Ectodermal cell (in vitro differentiated cells): ENCODE results near the gene BRAT1.

Source experiments
- H3K27ac ChIP-seq: 2 replicates; pipeline ENCODE4 v1.7.0; 2013; ENCODE audit warnings: mild to moderate bottlenecking, low read depth, low read length; ENCODE audit not compliant: insufficient read depth, poor library complexity, severe bottlenecking
- H3K27me3 ChIP-seq: 2 replicates; pipeline ENCODE4 v1.7.0; 2013; ENCODE audit warnings: mild to moderate bottlenecking, low read length; ENCODE audit not compliant: insufficient read depth, control insufficient read depth, poor library complexity, severe bottlenecking
- H3K36me3 ChIP-seq: one replicate; pipeline ENCODE4 v1.7.0; 2013; ENCODE audit warnings: low read length; ENCODE audit not compliant: control insufficient read depth, insufficient read depth
- H3K4me1 ChIP-seq: one replicate; pipeline ENCODE4 v1.7.0; 2013; ENCODE audit warnings: low read length; ENCODE audit not compliant: control insufficient read depth, insufficient read depth
- H3K4me3 ChIP-seq: 2 replicates; pipeline ENCODE4 v1.7.0; 2013; ENCODE audit warnings: low read depth, low read length, control low read depth; ENCODE audit not compliant: insufficient read depth
- H3K9me3 ChIP-seq: 2 replicates; pipeline ENCODE4 v1.7.0; 2013; ENCODE audit warnings: mild to moderate bottlenecking, low read length, moderate library complexity; ENCODE audit not compliant: control insufficient read depth
- WGBS, 2 experiments: methylation state at CpG; one replicate each; pipeline ENCODE4 v1.1.7; 2013; ENCODE audit warnings: missing lambda C conversion rate in 2 of 2; 5-methylcytosine and 5-hydroxymethylcytosine counted together

BRAT1 gene

DNA sequence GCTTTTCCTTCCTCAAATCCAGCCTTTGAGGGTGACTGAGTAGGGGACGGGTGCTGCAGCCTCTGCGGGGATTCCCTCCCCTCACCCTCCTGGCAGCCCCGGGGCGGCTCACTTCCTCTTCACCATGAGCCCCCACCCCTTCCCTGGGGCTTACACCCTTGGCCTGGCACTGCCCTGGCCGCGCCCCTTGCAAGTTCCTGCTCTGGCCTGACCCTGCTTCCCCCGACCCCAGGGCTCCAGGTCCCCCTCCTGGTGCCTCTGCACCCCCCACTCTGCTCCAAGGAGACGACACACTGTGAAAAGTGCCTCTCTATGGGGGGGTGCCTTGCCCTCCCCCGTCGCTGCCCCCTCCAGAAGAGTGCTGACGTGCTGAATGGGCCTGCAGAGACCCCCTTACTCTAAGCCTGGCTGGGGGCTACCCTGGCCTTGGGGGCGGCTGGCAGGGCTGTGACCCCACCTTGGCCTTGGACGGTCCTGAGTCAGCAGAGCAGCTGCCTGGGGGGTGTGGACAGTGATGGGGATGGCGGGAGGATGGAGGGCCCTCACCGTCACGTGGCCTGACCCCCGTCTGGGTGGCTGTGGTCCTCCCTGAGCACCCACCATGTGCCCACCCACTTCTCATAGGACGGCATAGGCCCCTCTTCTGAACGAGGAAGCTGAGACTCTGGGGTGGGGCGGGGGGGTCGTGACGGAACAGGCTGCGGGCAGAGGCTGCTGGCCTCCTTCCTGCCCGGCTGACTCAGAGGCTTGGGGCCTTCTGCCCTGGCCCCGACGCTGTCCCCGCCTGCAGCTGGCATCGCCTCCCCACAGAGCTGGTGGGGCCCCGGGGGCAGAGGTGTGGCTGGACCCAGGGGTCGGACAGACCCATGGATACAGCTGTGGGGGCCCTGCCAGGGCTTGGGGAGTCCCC is 25.9 kb downstream of the BRAT1 start:
- H3K36me3 ChIP-seq: peaks cover 31% of the 10 kb centered on the region
- no peak overlapping the region for H3K27ac ChIP-seq
- H3K9me3 ChIP-seq: no peaks in the 10 kb centered on the region
- 91% methylated on average over 30 of the region's 30 CpGs for WGBS, 2 experiments
- peaks cover 47% of the 10 kb centered on the region for H3K4me1 ChIP-seq
- no peaks in the 10 kb centered on the region for H3K27me3 ChIP-seq
- H3K4me3 ChIP-seq: no peak overlapping the region

DNA sequence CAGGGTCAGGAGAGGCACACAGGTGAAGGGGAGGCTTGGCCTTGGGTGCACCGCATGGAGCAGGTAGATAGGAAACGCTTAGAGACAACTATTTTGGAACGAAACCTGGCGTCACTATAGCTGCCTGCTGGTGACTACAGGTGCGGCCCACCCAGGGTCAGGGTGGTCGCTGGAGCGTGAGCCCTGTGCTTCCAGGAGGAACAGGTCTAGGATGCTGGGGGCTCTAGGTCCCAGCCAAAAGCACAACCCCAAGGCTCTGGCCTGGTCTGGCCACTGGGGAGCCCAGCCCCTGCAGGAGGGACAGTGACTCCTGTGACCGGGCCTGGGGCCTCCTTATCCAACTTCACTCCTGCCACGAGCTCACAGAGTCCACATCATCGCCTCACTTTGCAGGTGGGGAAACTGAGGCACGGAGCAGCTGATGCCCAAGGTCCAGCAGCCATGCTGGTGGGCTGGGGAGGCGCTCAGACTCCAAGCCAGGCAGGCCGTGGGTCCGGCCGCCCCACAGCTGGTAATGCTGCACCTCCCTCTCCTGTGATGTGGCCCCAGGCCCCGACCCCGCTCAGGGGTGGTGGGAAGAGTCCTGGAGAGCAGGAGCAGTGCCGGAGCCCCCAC is 26.7 kb downstream of the BRAT1 start:
- no peak overlapping the region for H3K4me3 ChIP-seq
- H3K27me3 ChIP-seq: no peaks in the 10 kb centered on the region
- H3K4me1 ChIP-seq: peaks cover 55% of the 10 kb centered on the region
- no peak overlapping the region for H3K27ac ChIP-seq
- H3K36me3 ChIP-seq: peaks cover 31% of the 10 kb centered on the region
- 93% methylated on average over 18 of the region's 18 CpGs for WGBS, 2 experiments
- no peaks in the 10 kb centered on the region for H3K9me3 ChIP-seq

DNA sequence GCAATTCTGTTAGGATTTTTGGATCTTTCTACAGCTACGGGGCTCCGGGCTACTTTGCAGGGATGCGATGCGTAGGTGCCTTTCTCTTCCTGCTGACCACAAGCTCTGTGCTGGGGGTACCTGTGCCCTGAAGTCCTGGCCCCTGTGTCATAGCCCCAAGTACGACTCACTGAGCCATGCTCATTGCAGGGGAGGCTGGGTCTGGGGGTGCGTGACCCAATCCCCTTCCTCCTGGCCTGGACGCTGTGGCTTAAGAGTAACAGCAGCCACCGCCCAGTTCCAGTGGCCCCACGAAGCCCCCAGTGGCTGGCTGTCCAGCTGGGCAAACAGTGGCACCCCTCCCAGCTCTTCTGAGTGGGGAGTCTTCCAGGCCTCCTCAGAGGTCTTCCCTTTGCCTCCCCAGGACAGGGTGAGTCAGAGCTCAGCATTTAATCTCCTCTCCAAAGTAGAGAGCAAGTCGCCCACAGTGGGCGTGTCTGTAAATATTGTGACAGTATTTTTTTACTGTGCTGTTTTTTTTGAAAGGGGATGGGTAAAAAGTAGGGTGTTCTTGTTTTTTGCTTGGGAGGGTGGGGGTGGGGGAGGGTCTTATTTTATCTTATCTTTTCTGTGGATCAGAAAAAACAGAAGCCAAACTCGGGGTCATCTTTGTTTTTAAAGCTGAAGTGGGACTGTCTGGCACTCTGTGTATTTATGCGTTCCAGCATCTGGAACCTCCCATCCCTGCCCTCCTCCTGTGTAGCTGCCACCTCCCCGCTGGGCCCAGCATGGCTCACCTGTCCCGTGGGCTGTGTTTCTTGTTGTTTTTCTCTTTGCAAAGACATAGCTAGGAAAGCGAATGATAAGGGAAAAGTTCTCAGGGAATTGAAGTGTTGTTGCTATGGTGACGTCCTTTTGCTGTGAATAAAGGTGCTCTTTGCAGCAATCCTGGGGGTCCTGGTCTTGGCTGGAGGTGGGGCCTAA is 27.5 kb downstream of the BRAT1 start:
- Histone ChIP-seq H3K36me3 (peaks cover 31% of the 10 kb centered on the region), H3K27me3 (no peaks in the 10 kb centered on the region), H3K27ac (no peak overlapping the region), H3K9me3 (no peaks in the 10 kb centered on the region), H3K4me1 (peaks cover 63% of the 10 kb centered on the region), H3K4me3 (no peak overlapping the region)
- WGBS, 2 experiments: 83 to 88% methylated on average over 17 of the region's 17 CpGs

DNA sequence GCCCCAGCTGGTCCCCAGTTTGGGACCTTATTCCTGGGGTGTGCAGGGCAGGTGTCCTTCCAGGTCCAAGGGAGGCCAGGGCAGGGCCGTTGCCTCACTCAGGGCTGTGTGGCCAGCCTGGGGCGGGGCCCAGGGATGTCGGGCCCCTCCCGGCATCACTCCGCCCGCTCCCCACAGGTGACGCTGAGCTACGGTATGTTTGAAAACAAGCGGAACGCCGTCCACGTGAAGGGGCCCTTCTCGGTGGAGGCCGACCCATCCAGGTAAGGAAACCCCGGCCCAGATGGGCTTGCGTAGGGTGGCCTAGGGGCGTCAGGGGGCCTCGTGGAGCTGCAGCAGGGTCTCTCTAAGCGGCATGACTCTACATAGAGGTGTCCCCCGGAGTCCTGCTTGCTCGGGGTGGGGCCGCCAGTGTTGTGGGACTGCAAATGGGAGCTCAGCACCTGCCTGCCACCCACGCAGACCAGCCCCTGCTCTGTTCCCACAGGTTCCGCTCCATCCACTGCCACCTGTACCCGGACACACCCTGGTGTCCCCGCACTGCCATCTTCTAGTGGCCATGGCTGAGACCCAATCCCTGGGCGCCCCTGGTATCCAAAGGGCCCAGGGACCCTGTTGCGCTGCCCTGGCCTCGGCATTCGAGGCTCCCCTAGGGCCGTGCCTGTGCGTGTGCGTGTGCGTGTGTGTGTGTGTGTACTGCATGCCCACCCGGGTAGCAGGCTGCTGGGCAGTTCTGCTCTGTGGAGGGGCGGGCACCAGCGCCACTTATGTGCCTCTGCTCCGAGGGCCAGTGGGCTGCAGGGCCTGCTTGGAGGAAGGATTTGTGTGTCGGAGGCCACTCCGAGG is 28.4 kb downstream of the BRAT1 start:
- no peaks in the 10 kb centered on the region for H3K27me3 ChIP-seq
- WGBS, 2 experiments: 93% methylated on average over 40 of the region's 40 CpGs
- H3K4me1 ChIP-seq: peaks cover 72% of the 10 kb centered on the region
- H3K36me3 ChIP-seq: peaks cover 31% of the 10 kb centered on the region
- no peak overlapping the region for H3K27ac ChIP-seq
- H3K9me3 ChIP-seq: no peaks in the 10 kb centered on the region
- H3K4me3 ChIP-seq: no peak overlapping the region

- H3K27ac ChIP-seq: no peak overlapping the region
- H3K9me3 ChIP-seq: no peaks in the 10 kb centered on the region
- no peak overlapping the region for H3K4me3 ChIP-seq
- peaks cover 72% of the 10 kb centered on the region for H3K4me1 ChIP-seq
- no peaks in the 10 kb centered on the region for H3K27me3 ChIP-seq
- H3K36me3 ChIP-seq: peaks cover 31% of the 10 kb centered on the region
- WGBS, 2 experiments: 87 to 89% methylated on average over 36 of the region's 36 CpGs
Measured at GRCh38 chr7:2525658-2526630, 29.4 kb downstream of the BRAT1 start.

DNA sequence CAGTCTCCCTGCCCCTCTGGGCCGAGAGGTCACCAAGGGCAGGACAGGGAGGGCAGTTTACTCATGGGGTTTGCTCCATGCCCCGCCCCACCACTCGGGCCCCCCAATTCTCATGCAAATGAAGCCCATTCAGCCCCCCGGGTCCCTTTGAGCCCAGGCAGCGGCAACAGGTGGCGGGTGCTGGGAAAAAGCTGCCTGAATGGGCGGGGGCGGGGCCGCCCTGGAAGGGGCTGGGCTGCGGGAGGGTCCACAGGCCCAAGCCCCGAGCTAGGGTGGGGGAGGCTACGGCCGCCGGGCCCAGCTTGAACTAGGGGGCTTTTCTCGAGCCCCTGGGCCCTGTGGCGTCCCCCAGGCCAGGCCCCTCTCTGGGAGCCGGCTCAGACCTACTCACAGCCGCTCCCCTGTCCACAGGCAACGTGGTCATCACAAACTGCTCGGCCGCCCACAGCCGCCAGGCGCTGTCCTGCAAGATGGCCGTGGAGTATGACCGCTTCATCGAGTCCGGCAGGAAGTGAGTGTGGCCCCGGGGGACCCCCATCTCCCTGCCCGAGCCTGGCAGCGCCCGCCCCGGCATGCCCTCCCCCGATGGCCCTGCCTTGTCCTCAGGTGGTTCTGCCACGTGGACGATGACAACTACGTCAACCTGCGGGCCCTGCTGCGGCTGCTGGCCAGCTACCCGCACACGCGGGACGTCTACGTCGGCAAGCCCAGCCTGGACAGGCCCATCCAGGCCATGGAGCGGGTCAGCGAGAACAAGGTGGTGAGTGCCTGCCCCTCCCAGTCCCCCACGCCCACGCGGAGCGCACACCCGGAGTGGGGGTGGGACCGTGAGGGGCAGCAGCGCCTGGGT is 30.3 kb downstream of the BRAT1 start:
- WGBS, 2 experiments: 51 to 52% methylated on average over 53 of the region's 53 CpGs
- Histone ChIP-seq H3K9me3 (no peaks in the 10 kb centered on the region), H3K36me3 (peaks cover 31% of the 10 kb centered on the region), H3K4me1 (peaks cover 64% of the 10 kb centered on the region), H3K27ac (peak overlapping the region; percentile 85), H3K4me3 (peak overlapping the region; percentile 15), H3K27me3 (no peaks in the 10 kb centered on the region)

DNA sequence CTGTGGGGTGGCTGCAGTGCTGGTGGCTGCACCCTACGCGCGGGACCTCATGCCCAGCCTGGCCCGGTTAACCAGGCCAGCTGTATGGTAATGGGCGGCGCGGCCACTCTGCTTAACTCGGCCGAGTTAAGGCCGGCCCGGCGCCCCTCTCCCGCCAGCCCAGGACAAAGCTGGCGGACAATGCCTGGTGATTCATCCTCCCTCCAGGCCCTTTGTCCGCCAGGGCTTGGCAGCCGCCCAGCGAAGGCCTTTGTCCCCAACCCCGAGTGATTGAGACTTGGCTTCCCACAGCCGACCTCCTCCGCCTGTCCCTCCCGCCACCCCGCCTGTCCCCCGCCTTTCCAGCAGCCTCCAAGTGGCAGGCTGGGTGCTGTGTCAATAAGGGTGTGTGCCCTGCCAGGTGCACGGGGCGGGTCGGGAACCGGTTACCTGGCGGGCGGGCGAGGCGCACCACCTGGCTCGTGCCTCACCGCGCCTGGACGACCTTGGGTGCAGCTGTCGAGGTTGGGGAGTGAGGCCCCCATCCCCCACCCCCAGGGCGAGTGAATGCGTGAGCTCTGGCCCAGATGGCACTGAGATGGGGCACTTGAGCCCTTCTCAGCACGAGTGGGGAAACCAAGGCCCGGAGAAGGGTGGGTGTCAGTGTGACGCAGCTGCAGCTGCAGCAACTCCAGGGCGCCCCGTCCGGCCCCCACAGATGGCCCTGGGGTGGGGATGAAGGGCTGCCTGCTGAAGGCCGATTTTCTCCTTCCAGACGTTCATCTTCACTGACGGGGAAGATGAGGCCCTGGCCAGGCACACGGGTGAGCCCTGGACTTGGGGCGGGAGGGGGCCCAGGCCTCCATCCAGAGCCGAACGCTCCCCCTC is 31.1 kb downstream of the BRAT1 start:
- Histone ChIP-seq H3K9me3 (no peaks in the 10 kb centered on the region), H3K4me1 (peaks cover 61% of the 10 kb centered on the region), H3K27ac (peak overlapping the region; percentile 85), H3K36me3 (peaks cover 29% of the 10 kb centered on the region), H3K27me3 (peaks cover under 1% of the 10 kb centered on the region), H3K4me3 (peak overlapping the region; percentile 73)
- 3 to 4% methylated on average over 51 of the region's 51 CpGs for WGBS, 2 experiments
